Stromal cell of bone marrow (primary cell): ENCODE measurements around the gene RAD23B.

Experiments used
- DNase-seq: peaks from one replicate; pipeline ENCODE4 v3.0.0-alpha.2; 2012; ENCODE audit warnings: low read depth

Gene RAD23B

DNA sequence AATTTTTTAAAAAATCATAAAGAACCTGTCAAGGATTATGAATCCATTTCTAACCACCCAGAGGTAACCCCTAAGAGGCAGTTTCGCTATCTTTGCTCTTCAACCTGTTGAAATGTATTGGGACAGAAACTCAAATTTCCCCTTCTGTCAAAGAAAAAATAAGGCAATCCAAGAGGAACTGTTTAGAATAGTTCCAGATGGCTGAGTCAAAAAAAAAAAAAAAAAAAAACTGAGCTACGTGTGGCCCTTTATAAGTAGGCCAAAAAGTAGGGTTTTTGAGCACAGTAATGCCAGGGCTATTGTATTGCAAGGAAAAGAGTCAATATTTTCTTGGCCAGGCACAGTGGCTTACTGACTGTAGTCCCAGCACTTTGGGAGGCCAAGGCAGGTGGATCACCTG, 94.9 kb downstream of the RAD23B start:
- no peak for DNase-seq
